GM12892 (cell line): ENCODE data around the gene SET.

Experiments used
- POLR2A ChIP-seq: IDR thresholded peaks from 2 replicates; pipeline ENCODE4 v1.6.1; 2011; ENCODE audit warnings: low read depth, low read length, control low read depth
- POLR2AphosphoS5 ChIP-seq: IDR thresholded peaks from 2 replicates; pipeline ENCODE4 v1.6.1; 2011; ENCODE audit warnings: low read depth, low read length, control low read depth
- TAF1 ChIP-seq: IDR thresholded peaks from 2 replicates; pipeline ENCODE4 v1.6.1; 2011; ENCODE audit warnings: low read depth, mild to moderate bottlenecking, control low read depth, low read length, borderline replicate concordance

DNA sequence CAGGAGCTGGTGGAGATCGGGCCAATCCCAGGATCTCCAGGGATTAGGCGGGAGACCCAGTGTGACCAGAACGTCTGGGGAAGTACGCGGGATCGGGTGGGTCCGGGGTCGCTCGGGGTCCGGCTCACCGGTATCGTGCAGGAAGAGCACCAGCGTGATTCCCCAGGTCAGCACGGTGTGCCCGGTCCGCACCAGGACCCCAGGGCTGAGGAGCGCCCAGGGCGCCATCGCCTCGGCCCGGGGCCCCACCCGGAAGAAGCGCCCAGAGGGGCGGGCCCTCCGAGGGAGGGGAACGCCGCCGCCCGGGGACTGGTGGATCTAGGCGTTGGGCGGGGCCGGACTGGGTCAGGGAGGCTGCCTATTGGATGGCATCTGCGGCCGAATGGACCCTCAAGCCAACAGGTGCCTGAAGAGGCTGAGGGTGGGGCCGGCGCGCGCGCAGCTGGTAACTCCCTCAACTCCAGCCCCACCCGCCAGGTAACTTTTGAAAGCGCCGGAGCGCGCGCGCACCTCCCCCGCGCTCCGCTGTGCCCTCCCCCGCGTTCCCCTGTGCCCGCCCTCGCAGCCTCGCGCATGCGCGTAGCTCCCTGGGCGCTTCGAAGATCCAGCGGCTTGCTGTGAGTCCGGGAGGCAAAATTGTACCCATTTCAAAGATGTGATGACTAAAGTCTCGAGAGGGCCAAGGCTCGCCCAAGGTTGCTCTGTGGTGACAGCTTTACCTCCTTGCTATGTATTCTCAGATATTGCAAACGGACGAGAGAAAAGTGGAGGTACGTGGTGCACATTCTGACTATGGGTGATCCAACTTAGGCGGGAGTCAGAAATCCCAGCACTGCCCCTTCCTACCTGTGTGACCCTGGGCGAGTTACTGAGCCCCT, 35.1 kb downstream of the SET start, which contains the start of gene ZDHHC12:
- TF ChIP-seq POLR2A, result peak; percentile 98
- TF ChIP-seq TAF1, result peak; percentile 77
- peak; percentile 96 for TF ChIP-seq POLR2AphosphoS5
